ENCODE results near the gene COL11A2.

DNA sequence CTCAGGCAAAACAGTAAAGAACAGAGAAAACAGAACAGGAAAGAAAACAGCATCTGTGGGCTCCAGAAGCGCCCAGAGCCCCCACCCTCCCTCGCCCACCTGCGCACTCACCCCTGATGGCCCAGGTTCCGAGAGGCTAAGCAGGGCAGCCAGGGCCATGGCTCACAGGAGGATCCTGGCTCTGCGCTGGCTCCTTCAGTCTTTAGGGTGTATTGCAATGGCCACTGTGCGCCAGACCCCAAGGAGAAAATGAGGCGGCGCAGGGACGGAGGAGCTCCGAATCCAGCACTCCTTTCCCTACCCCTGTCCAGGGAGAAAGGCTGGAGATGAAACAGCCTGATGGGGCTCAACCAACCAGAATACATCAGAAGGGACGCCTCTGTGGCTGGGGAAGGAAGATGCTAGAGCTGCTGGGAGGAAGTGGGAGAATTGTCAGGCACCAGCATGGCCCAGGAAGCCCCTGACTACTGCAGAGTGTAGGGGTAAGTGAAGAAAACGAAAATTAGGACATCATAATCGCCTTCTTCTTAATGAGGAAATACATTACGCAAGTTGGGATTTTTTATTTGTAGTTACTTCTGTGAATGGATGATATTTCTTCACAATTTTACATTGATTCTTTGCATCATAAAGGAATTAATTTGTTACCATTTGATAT lies 49.0 kb downstream of the COL11A2 start:
- TF ChIP-seq, protein P1, sequence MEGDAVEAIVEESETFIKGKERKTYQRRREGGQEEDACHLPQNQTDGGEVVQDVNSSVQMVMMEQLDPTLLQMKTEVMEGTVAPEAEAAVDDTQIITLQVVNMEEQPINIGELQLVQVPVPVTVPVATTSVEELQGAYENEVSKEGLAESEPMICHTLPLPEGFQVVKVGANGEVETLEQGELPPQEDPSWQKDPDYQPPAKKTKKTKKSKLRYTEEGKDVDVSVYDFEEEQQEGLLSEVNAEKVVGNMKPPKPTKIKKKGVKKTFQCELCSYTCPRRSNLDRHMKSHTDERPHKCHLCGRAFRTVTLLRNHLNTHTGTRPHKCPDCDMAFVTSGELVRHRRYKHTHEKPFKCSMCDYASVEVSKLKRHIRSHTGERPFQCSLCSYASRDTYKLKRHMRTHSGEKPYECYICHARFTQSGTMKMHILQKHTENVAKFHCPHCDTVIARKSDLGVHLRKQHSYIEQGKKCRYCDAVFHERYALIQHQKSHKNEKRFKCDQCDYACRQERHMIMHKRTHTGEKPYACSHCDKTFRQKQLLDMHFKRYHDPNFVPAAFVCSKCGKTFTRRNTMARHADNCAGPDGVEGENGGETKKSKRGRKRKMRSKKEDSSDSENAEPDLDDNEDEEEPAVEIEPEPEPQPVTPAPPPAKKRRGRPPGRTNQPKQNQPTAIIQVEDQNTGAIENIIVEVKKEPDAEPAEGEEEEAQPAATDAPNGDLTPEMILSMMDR (IDR thresholded peaks at IDR 0.05): no peak
- TF ChIP-seq POLR2A (IDR thresholded peaks at IDR 0.05): no peak
